ENCODE data around the gene CABLES2.

CABLES2 gene

GRCh38 chr20:62358171-62359042 is 48.7 kb downstream of the CABLES2 start:
- no peak for DNase-seq

DNA sequence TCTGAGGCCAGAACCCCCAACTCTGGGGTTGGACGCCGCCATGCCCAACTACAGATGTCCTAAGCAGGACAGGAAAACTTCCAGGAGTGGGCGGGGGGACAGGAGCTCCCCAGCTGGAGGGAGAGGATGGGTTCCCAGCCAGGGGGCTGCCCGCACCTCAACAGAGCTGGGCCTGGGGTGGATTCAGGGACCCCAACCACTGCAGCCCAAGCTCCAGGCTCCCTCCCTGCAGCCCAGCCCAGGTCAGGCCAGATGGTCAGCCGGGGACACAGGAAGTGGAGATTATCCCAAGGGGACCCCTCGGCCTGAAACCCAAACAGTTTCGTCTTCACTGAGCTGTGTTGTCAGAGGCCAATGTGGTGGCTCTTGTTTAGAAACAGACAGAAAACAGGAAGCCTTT is 49.4 kb downstream of the CABLES2 start:
- DNase-seq, result no peak

DNA sequence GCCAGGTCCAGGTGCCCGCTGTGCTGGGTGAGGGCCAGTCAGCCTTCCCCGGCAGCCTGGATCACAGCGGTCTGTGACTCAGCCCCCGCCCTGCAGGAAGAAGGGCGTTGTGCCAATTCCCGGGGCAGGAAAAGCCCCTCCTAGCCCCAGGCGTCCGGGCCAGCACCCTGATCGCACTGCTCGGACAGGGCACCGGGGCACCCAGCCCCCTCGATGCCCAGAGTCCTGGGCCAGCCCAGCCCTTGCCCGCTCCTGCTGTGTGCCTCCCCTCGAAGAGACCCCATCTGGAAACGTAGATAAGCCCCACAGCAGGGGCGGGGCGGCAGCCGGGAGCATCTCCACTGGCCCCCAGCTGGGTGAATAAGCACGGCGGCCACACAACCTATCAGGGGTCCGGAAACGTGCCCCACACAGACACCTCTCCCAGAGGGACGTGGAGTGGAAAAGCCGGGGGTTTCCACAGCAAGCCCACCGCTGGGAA is 49.9 kb downstream of the CABLES2 start:
- DNase-seq, result peak in 1 of 3 donors; percentile 52

- DNase-seq, result no peak
Observed at GRCh38 chr20:62356589-62357186, 50.4 kb downstream of the CABLES2 start.

DNA sequence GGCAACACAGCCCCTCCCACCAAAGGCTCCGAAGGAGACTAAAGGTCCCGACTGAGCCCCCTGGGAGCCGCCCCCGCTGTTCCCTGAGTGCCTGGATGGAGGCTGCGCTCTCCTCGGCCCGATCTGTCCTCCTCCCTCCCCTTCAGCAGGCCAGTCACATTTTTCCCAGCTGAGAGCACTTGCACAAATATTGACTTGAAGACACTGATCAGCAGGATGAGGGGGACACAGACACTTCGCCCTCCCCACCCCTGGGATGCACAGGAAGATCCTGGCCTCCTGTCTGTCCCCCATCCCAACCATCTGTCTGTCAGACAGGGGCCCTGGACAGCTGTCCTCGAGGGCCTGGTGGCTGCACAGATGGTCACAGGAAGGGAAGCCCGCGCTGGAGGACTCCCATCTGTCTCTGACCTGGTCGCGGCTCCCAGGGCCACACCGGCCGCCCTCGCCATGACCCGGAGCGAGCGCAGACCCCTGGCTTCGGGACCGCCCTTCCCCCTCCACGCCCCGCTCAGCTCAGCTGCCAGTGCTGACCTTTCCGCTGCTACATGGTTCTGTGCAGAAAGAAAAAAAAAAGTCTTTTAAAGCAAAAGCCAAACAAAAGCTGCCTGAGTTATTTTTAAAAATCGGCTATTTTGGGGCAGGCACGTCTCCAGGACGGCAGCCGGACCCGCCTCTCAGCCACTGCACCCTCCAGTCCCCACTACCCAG is 51.1 kb downstream of the CABLES2 start:
- no peak for DNase-seq

DNA sequence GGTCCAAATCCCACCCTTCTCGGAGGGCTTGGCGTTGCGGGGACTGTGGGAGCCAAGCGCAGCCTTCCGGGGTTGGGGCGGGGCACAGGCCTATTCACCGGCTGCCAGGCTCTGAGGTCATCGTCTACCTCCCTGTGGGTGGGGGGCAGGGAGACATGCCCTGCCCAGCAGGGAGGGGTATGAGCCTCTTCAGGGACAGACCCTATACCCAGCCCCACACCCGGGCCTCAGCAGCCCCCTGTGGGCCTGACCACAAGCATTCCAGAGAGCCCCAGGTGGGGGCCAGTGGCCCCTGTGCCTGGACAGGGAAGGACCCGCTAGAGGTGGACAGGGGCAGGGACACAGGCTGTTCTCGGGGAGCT is 51.6 kb downstream of the CABLES2 start:
- DNase-seq, result no peak

GRCh38 chr20:62354811-62355341 is 52.2 kb downstream of the CABLES2 start:
- DNase-seq, result no peak

DNA sequence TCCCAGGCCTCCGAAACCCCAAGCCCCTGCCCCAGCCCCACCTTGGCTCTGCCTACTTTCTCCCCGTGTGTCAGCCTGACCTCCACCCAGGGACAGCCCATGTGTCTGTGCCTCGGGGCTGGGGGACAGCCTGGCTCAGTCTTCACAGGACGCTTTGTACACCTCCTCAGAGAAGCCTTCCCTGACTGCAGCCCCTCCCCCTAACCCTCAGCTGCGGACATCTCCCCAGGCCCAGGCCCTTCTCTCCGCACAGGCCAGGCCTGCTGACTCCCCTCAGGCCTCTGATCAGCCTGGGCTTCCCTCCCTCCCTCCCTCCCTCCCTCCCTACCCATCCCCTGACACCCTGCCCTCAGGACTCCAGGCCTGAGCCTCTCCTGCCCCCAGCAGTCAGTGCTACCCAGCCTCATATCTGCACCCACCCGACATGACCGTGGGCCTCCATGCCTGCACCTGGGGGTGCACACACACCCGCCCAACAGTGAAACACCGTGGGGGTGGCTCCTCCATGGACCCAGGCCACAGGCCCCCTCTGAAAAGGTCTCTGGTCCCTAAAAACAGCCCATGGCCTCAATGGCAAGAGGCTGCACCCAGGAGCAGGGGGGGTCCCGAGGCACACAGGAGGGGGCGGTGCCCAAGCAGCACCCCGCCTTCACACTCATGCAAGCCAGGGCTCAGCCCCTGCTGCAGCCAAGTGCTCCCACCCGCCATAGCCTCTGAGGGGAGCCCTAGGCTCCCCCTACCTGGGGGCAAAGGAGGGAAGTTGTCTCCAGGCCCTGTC is 52.9 kb downstream of the CABLES2 start:
- no peak for DNase-seq

- DNase-seq, result no peak
Observed at GRCh38 chr20:62353289-62354030, 53.6 kb downstream of the CABLES2 start.

- no peak for DNase-seq
Observed at GRCh38 chr20:62352402-62353288, 54.4 kb downstream of the CABLES2 start.

- no peak for DNase-seq
Observed at GRCh38 chr20:62351469-62352401, 55.4 kb downstream of the CABLES2 start.

- DNase-seq, result no peak
Observed at GRCh38 chr20:62350629-62351422, 56.3 kb downstream of the CABLES2 start.

GRCh38 chr20:62350098-62350628 is 56.9 kb downstream of the CABLES2 start:
- no peak for DNase-seq

GRCh38 chr20:62349556-62350097 is 57.5 kb downstream of the CABLES2 start:
- DNase-seq, result no peak

- no peak for DNase-seq
Observed at GRCh38 chr20:62348604-62349003, 58.5 kb downstream of the CABLES2 start.

DNA sequence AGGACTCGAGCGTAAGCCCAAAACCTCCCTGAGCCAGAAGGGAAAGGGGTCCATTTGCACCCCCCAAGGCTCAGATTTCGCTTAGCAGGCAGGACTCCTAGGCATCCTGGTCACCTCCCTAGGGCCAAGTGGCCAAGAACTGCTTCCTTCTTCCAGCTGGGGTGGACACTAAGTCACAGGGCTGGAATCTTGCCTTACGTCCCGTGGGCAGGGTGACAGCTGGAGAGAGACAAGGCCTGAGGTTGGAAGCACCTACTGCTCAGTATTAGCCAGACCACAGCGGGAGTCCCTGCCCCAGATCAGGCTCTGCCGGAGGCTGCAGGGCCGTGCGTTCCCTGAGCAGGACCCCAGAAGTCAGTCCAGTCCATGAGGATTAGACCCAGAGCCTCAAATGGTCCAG is 59.6 kb downstream of the CABLES2 start:
- DNase-seq, result no peak

GRCh38 chr20:62347151-62347404 is 60.0 kb downstream of the CABLES2 start:
- DNase-seq, result no peak

- no peak for DNase-seq
Observed at GRCh38 chr20:62346398-62347150, 60.5 kb downstream of the CABLES2 start.
